KBM-7 (cell line): Measurements from ENCODE around the gene MUC20.
"Not testable (repeated sequence)": the region's sequence is repeated elsewhere in the genome, so short reads cannot be mapped to it uniquely, and the experiment has no call there.

Experiments
- DNase-seq: peaks from one replicate; pipeline ENCODE4 v3.0.0-alpha.2; 2015
- in situ Hi-C: fragments of 300-500 bp; cut with MboI; formaldehyde crosslinking; loops from 2 replicates; pipeline ENCODE4 v1.14.3; 2020; ENCODE audit warnings: low sequenced_read_pairs, low pct_unique_long_range_greater_than_20kb, mixed read lengths

MUC20 gene

DNA sequence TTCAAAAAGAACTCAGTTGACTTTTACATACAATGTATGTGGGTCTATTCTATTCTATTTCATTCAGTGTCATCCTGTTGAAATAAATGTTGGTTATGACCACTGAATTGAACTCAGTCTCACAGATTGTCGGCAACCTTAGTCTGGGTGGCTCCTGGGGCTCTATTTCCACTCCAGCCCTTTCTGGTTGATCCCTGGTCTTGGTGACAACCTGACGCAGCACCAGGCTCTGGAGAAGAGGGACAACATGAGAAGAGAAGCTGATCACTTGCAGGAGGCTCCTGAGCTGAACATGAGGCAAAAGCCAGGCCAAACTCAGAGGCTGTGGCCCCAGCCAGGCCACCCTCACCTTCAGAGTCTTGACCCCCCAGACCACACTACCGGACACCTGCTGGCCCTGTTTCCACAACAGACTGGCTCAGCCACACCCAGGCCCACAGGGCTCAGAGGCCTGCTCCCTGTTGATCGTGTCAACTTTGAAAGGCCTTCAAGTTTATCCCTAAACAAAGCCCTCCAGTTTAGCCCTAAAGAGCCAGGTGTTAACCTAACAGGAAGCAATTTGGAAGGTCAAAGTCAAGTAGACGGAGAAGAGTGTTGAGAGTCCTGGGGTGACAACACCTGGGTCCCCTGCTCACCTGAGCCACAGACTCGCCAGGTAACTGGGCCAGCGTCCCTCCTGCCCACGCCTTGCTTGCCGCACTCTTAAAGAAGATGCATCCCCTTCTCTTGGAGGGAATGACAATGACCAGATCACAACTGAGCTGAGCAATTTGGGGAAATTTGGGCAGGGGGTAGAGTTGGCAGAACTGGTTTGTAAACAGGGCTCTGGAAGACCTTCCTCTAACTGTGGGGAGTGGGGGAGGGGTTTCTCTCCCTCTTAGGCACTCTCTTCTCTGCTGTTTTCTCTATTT is 15.4 kb upstream of the MUC20 start:
- in situ Hi-C loops: loop anchor here (25.0 kb wide), 1 partner anchor 507 kb away; the partner anchor contains the start of genes SLC51A and ZDHHC19
- DNase-seq: no peak

- DNase-seq: no peak
These were observed 12.7 kb upstream of the MUC20 start for GRCh38 chr3:195708061-195708460.

DNA sequence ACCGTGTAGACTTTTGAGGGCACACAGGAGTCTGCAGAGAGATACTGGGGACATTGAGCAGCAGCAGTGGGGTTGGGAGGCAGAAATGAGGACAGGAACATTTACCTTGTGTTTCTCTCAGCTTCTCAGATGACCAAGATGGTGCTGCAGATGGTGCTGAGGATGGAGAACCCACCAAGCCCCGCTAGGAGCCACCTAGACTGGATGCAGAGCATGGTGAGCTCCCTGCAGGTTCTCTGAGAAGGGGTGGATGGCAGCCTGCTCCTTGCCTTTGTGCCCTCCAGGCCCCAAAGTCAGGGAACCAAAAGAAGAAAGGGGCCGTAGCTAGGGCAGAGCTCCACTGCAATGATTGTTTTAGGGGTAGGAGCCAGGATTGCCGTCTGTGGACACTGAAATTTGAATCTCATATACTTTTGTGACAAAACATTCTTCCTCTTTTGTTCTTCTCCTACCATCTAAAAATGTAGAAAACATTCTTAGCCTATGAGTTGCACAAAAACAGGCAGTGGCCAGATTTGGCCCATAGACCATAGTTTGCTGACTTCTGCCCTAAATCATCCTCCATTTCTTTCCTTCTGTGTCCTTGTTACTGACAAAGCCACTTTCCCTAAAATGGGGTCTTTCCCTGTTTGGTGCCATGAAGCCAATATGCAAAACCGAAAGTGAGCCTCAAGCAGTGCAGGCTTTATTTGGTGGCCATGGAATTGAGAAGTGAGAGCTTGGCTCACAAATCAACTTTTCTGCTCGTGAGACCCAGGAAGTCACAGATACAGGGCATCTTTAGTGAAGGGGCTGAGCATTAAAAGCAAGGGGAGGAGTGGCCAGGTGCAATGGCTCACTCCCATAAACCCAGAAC is 11.9 kb upstream of the MUC20 start:
- in situ Hi-C loops: loop anchor here (25.0 kb wide), 1 partner anchor 503 kb away; the partner anchor contains the start of genes SLC51A and ZDHHC19
- DNase-seq: no peak

More at GRCh38 chr3:195708061-195708460, 12.7 kb upstream of the MUC20 start:
- in situ Hi-C loops: loop anchor here (25.0 kb wide), 1 partner anchor 504 kb away; the partner anchor contains the start of genes SLC51A and ZDHHC19

DNA sequence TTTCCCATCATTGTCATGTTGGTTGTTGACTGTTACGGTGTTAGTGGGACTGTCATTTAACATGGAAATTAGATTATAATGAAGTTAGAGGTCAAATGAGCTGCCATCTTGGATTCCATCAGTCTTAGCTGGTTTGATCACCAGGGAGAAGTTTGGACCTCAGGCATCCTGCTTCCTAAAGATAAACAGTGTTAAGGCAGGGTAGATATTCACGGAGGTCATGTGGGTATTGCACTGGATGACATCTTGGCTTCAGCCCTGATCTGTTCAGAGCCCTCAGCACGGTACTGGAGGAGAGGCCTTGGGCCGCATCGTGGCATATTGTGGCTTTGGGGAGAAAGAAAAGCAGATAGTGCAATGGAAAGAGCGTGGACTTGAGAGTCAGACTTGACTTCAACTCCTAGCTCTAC is 11.1 kb upstream of the MUC20 start:
- in situ Hi-C loops: loop anchor here (25.0 kb wide), 1 partner anchor 503 kb away; the partner anchor contains the start of genes SLC51A and ZDHHC19

DNA sequence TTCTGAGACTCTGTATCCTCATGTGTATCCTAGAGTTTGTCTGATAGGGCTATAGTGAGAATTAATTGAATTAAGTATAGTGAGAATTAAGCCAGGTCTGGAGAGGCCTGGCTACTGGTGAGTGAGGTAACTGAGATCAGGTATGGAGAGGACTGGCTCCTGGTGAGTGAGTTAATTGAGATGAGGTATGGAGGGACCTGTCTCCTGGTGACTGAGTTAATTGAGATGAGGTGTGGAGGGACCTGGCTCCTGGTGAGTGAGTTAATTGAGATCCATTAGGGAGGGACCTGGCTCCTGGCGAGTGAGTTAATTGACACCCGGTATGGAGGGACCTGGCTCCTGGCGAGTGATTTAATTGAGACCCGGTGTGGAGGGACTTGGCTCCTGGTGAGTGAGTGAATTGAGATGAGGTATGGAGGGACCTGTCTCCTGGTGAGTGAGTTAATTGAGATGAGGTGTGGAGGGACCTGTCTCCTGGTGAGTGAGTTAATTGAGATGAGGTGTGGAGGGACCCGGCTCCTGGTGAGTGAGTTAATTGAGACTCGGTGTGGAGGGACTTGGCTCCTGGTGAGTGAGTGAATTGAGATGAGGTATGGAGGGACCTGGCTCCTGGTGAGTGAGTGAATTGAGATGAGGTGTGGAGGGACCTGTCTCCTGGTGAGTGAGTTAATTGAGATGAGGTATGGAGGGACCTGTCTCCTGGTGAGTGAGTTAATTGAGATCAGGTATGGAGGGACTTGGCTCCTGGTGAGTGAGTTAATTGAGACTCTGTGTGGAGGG is 10.5 kb upstream of the MUC20 start:
- in situ Hi-C loops: loop anchor here (25.0 kb wide), 1 partner anchor 502 kb away; the partner anchor contains the start of genes SLC51A and ZDHHC19
- DNase-seq: not testable (repeated sequence)

More for the DNA sequence above, 11.1 kb upstream of the MUC20 start:
- no peak for DNase-seq

GRCh38 chr3:195711091-195711812 is 9.5 kb upstream of the MUC20 start:
- DNase-seq: not testable (repeated sequence)
- in situ Hi-C loops: loop anchor here (25.0 kb wide), 1 partner anchor 501 kb away; the partner anchor contains the start of genes SLC51A and ZDHHC19

GRCh38 chr3:195711813-195712534 is 8.8 kb upstream of the MUC20 start:
- no peak for DNase-seq
- in situ Hi-C loops: loop anchor here (25.0 kb wide), 1 partner anchor 500 kb away; the partner anchor contains the start of genes SLC51A and ZDHHC19

DNA sequence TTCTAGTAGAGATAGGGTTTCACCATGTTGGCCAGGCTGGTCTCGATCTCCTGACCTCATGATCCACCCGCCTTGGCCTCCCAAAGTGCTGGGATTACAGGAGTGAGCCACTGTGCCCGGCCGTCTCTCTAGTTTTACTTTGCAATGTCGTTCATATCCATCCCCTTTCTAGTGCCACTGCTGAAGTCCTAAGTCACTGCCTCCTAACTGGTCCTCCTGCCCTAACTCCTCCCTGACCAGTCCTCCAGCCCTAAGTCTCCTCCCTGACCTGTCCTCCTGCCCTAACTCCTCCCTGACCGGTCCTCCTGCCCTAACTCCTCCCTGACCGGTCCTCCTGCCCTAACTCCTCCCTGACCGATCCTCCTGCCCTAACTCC is 8.3 kb upstream of the MUC20 start:
- DNase-seq: peak; percentile 49
- in situ Hi-C loops: loop anchor here (25.0 kb wide), 1 partner anchor 500 kb away; the partner anchor contains the start of genes SLC51A and ZDHHC19

DNA sequence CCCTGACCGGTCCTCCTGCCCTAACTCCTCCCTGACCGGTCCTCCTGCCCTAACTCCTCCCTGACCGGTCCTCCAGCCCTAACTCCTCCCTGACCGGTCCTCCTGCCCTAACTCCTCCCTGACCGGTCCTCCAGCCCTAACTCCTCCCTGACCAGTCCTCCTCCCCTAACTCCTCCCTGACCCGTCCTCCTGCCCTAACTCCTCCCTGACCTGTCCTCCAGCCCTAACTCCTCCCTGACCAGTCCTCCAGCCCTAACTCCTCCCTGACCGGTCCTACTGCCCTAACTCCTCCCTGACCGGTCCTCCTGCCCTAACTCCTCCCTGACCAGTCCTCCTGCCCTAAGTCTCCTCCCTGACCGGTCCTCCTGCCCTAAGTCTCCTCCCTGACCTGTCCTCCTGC is 7.6 kb upstream of the MUC20 start:
- not testable (repeated sequence) for DNase-seq
- in situ Hi-C loops: loop anchor here (25.0 kb wide), 1 partner anchor 499 kb away; the partner anchor contains the start of genes SLC51A and ZDHHC19

- in situ Hi-C loops: loop anchor here (25.0 kb wide), 1 partner anchor 498 kb away; the partner anchor contains the start of genes SLC51A and ZDHHC19
- no peak for DNase-seq
These were observed 6.3 kb upstream of the MUC20 start for GRCh38 chr3:195714380-195715011.

- in situ Hi-C loops: loop anchor here (25.0 kb wide), 1 partner anchor 497 kb away; the partner anchor contains the start of genes SLC51A and ZDHHC19
These were observed 5.6 kb upstream of the MUC20 start for GRCh38 chr3:195715134-195715533.

GRCh38 chr3:195715583-195716266 is 5.1 kb upstream of the MUC20 start:
- in situ Hi-C loops: loop anchor here (25.0 kb wide), 1 partner anchor 497 kb away; the partner anchor contains the start of genes SLC51A and ZDHHC19
- DNase-seq: no peak

More at GRCh38 chr3:195715134-195715533, 5.6 kb upstream of the MUC20 start:
- DNase-seq: no peak

DNA sequence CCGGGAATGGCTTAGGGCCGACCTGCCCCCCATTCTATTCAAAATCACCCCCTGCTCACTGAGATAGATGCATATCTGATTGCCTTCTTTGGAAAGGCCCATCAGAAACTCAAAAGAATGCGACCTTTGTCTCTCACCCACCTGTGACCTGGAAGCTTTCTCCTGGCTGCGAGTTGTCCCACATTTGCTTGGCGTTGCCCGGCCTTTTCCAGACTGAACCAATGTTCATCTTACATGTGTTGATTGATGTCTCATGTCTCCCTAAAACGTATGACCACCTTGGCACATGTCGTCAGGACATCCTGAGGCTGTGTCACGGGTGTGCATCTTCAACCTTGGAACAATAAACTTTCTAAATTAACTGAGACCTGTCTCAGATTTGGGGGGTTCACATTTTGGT is 3.4 kb upstream of the MUC20 start:
- in situ Hi-C loops: loop anchor here (25.0 kb wide), 1 partner anchor 495 kb away; the partner anchor contains the start of genes SLC51A and ZDHHC19
- no peak for DNase-seq

GRCh38 chr3:195717852-195718476 is 2.8 kb upstream of the MUC20 start:
- in situ Hi-C loops: loop anchor here (25.0 kb wide), 1 partner anchor 494 kb away; the partner anchor contains the start of genes SLC51A and ZDHHC19
- DNase-seq: no peak

GRCh38 chr3:195718477-195718984 is 2.2 kb upstream of the MUC20 start:
- in situ Hi-C loops: loop anchor here (25.0 kb wide), 1 partner anchor 494 kb away; the partner anchor contains the start of genes SLC51A and ZDHHC19

More at GRCh38 chr3:195718477-195718984, 2.2 kb upstream of the MUC20 start:
- no peak for DNase-seq
